ENCODE results near the gene GNB2.
"Not testable (repeated sequence)": the region's sequence is repeated elsewhere in the genome, so short reads cannot be mapped to it uniquely, and the experiment has no call there.

Gene GNB2

DNA sequence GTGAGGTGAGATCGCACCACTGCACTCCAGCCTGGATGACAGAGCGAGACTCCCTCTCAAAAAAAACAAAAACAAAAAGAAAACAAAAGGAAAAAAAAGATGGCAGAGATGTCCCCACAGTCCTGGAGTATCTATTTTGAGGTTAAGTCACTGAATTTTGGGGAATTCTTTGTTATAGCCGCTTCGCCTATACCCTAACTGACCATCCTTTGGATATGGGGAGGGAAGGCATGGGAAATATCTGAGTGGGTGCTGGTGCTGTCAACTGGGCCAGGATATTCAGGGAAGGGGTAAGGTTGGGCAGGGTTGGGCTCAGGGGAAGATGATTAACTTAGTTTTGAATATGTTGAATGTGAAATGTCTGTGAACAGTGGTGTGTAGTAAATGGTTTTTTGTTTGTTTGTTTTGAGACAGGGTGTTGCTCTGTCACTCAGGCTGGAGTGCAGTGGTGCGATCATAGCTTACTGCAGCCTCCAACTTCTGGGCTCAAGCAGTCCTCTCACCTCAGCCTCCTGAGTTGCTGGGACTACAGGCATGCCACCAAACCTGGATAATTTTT is 8.3 kb upstream of the GNB2 start:
- no peak for DNase-seq

DNA sequence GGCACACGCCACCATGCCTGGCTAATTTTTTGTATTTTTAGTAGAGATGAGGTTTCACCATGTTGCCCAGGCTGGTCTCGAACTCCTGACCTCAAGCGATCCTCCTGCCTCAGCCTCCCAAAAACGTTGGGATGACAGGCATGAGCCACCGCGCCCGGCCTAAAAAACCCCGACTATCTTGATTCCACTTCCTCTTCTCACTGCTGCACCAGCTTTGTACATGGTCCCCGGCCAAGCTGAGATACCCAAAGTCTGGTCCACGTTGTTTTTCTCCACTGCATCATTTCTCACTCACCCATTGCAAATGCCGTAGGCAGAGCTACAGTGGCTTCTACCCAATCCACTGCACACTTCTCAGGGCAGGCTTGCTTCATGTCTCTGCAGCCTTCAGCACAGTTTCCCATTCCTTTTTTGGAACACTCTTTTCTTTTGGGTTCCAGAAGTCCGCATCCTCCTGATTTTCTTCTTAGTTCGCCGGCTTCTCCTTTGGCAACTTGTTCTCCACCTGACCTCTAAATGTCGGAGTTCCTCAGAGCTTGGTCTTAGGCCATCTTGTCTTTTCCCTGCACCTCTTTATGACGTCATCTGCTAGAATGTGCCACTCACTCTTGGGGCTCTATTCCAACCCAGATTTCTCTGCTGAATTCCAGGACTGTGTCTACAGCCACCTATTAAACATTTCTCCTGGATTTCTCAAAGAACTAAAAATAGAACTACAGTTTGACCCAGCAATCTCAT is 6.0 kb upstream of the GNB2 start:
- DNase-seq, result no peak

DNA sequence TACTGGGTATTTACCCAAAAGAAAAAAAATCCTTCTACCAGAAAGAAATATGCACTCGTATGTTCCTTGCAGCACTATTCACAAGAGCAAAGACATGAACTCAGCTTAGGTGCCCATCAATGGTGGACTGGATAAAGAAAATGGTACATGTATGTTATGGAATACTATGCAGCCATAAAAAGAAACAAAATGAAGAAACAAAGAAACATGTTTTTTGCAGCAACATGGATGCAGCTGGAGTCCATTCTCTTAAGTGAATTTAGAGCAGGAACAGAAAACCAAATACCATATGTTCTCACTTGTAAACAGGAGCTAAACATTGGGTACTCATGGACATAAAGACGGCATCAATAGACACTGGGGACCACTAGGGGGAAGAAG is 5.5 kb upstream of the GNB2 start:
- DNase-seq, result no peak

DNA sequence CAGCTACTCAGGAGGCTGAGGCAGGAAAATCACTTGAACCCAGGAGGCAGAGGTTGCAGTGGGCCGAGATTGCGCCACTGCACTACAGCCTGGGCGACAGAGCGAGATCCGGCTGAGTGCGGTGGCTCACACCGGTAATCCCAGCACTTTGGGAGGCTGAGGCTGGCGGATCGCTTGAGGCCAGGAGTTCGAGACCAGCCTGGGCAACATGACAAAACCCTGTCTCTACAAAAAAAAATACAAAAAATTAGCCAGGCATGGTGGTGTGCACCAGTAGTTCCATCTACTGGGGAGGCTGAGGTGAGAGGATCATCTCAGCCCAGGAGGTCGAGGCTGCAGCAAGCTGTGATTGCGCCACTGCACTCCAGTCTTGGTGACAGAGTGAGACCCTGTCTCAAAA is 4.4 kb upstream of the GNB2 start:
- DNase-seq, result not testable (repeated sequence)

DNA sequence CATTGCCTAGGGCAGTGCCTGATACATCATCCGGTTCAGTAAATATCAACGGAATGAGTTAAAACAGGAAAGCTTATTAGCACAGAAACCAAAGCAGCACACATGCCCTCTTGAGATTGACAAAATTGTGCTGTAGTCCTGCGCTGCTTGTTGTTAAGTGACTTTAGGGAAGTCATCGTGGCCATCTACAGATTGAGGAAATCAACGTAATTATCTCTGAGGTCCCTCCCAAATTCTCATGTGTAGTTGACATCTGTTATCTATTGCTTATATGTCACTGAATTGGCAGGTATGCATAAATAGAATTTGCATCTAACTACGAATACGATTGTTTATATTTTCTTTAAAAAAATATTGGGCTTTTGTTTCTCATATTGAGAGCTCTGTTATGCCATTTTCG is 3.5 kb upstream of the GNB2 start:
- no peak for DNase-seq

DNA sequence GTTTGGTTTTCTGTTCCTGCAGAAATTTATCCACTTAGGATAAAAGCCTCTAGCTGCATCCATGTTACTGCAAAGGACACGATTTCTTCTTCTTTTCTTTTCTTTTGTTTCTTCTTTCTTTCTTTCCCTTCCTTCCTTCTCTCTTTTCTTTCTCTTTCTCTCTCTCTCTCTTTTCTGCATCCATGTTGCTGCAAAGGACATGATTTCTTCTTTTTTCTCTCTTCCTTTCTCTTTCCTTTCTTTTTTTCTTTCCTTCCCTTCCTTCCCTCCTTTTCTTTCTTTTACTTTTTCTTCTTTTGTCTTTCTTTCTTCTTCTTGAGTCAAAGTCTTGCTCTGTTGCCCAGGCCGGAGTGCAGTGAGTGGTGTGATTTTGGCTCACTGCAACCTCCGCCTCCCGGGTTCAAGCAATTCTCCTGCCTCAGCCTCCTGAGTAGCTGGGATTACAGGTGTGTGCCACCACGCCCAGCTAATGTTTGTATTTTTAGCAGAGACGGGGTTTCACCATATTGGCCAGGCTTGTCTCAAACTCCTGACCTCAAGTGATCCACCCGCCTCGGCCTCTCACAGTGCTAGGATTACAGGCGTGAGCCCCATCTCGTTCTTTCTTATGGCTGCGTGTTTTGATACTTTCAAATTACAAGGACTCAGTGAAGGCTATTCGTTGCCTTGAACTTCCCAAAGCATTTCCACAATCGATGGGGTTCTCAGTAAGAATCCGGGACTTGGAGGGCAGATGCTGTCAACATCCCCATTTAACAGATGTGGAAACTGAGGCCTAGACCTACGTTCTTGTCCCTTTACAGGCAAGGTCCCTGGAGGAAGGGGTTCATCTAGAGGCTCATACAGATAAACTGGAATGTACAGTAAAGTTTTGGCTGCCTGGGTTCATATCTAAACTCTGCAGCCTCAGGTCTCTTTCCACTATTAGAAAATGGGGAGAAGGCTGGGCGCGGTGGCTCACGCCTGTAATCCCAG is 1.9 kb upstream of the GNB2 start:
- no peak for DNase-seq

DNA sequence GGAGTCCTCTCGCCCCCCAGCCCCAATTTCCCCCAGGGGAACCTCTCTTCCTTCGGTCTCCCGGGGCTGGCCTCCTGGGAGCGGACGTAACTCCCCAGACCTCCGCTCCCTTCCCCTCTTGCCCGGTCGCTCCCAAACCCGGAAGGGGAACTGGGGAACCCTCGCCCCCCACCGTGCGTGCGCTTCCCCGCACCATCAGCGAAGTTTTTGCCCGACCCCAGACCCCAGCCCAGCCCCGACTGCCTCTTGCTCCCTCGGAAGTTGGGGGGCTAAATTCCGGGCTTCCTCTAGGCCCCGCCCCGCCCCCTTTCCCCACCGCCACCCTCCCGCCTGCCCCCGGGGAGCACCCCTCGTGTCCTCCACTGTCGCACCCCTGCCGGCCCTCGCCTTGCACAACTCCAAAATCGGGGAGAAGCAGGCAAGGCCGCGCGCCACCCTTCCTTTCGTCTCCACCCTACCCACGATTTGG is 436 bp downstream of the GNB2 start:
- no peak for DNase-seq

DNA sequence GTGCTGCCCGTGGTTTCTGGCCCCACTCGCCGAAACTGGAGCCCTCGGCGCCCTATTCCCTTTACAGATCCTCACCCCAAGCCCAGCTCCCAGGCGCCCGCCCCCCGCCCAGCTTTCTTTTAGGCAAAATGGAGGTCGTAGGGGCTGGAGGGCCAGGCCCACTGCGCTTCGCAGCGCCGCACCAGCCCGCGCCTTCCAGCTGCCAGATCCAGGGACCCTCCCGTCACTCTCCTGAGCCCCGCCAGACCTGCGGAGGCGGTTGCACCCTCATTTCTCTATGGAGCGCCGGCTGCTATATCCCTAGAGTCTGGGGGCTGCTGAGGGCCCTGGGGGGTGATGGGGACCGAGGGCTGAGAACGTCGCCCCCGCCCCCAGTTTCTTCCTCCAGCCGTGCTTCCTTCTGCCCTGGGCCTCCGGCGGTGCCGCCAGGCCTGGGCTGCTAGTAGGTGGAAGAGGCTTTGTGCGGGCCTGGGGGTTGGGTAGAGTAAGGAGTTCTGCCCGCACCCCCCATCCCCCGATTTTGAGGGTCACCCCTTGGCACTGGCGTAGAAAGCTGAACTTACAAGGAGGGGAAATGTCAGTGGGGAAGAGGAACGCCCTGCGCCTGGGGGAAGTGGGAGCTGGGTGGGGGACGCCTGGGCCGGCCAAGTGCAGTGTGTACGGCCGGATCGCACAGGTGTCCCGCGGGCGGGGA is 1.0 kb downstream of the GNB2 start:
- no peak for DNase-seq

DNA sequence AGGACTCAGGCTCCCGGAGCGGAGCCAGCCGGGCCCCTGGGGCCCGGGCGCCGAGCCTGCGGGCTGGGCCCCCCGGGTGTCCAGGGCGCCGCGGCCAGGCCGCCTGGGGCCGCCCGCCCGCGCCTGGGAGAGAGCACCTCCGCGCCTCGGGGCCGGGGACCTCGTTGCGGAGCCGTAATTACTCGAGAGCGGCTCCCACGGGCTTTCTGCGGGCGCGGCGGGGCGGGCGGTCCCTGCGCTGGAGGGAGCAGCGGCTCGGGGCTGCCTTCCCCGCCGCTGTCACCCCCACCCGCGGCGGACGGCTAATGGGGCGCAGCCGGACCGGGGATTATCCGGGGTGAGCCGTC is 1.5 kb downstream of the GNB2 start:
- DNase-seq, result no peak

DNA sequence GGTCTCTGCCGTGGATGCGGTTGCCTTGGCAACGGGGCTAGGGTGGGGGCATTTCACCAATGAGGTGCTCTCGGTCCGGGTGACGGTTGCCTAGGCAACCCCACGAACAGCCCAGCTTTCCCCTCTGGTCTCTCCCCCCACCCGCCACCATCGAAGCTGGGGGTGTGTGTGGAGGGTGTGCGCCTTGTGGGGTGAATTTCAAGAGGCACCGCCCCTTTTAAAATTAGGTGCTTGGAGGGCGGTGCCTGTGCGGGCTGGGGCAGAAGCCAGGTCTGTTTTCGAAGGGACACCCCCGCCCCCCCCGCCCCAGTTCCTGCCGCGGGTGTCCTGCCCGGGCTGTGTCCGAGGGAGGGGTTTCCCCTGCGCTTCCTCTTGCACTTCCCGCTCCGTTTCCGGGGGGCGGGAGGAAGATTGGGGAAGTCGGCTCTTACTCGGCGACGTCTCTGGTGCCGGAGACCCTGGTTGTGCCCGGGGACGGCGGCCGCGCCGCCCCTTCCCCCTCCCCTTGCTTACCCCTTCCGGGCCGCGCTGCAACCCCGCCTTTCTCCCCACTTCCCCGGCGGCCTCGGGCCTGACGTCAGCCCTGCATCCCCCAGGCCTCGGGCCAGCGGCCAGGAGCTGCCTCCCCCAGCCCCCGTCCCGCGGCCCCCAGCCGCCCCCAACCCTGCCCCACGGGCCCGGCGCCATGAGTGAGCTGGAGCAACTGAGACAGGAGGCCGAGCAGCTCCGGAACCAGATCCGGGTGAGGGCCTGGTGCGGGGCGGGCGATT is 2.2 kb downstream of the GNB2 start:
- DNase-seq, result peak; percentile 8

DNA sequence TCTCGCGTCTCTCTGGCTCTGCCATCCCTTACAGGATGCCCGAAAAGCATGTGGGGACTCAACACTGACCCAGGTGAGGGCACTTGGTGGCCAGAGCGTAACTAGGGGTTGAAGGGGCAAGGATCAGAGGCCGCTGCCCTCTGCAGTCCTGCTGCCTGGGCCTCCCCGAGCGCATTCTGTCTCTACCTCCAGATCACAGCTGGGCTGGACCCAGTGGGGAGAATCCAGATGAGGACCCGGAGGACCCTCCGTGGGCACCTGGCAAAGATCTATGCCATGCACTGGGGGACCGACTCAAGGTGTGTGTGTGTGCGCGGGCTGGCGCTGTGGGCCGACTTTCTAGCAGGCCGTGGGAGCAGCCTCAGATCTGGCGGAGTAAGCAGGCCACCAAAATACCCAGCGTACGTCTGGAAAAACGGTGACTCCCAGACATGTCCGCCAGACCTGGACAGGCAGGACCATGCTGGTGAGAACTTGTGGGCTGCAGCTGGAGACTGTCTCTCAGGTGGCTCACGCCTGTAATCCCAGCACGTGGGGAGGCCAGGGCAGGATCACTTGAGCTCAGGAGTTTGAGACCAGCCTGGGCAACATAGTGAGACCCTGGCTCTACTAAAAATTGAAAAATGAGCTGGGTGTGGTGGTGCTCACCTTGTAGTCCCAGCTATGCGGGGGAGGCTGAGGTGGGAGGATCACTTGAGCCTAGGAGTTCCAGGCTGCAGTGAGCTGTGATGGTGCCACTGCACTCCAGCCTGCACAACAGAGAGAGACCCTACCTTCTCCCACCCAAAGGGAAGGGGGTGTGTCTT is 3.2 kb downstream of the GNB2 start:
- no peak for DNase-seq

DNA sequence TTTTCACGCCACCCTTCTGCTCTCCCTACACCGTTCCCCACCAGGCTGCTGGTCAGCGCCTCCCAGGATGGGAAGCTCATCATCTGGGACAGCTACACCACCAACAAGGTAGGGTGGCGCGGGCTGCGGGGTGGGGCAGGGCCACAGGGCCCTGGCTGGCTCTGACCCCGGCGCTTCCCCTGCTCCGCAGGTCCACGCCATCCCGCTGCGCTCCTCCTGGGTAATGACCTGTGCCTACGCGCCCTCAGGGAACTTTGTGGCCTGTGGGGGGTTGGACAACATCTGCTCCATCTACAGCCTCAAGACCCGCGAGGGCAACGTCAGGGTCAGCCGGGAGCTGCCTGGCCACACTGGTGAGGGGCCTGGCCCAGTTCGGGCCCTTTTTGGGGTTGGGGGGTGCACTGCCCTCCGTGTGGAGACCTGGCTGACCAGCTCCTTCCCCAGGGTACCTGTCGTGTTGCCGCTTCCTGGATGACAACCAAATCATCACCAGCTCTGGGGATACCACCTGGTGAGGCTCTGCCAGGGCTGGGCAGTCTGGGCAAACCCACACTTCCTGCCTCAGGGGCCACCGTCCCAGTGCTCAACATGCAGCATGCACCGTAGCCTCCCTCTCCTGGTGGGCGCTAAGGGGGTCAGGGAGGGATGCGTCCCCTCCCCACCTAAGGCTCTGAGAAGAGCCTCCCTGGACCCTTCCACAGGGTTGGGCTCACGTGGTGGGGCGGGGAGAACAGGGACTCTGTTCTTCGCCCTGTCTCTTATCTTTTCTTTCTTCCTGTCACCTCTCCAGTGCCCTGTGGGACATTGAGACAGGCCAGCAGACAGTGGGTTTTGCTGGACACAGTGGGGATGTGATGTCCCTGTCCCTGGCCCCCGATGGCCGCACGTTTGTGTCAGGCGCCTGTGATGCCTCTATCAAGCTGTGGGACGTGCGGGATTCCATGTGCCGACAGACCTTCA is 4.0 kb downstream of the GNB2 start:
- DNase-seq, result no peak

DNA sequence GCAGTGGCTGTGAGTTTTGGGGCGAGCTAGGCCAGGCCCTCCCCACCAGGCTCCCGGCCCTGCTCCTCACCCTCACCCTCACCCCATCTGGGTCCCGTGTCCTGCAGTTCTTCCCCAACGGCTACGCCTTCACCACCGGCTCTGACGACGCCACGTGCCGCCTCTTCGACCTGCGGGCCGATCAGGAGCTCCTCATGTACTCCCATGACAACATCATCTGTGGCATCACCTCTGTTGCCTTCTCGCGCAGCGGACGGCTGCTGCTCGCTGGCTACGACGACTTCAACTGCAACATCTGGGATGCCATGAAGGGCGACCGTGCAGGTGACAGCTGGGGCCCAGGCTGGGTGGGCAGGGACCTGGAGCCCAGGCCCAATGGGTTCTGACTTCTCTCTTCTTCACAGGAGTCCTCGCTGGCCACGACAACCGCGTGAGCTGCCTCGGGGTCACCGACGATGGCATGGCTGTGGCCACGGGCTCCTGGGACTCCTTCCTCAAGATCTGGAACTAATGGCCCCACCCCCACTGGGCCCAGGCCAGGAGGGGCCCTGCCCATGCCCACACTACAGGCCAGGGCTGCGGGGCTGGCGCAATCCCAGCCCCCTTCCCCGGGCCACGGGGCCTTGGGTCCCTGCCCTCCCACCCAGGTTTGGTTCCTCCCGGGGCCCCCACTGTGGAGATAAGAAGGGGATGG is 4.9 kb downstream of the GNB2 start:
- no peak for DNase-seq

DNA sequence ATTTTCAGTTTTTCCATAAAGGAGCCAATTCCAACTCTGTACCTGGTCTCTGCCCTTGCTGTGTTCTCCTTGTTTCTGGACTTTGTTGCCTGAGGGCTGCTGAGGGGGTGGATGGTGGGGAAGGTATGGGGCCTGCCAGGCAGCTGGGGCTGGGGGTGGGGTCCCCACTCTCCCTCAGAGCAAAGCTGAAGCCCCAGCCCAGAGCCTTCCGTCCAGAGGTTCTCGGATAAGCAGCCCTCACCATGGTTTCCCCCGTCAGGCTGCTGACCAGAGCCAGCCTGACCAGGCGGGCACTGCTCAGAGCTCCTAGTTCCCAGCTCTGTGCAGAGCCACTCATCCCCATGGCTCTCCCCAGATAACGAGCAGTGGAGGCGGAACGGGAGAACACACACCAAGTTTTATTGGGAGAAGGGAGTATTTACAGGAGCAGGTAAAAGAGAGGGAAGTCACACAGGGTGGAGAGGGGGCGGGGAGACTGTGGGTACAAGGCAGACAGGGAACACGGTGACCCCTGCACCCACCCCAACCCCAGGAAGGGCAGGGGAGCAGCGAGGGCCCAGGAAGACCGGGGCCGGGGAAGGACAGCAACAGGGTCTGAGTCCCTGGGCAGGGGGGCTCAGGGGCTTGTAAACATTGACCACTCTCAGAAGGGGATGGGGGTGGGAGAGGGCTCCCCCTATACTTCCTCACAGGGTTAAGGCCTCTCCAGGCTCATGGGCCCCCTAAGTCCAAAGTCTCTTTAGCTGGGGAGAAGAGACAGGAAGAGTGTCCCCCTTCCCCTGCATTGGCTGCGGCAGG is 5.8 kb downstream of the GNB2 start:
- no peak for DNase-seq

DNA sequence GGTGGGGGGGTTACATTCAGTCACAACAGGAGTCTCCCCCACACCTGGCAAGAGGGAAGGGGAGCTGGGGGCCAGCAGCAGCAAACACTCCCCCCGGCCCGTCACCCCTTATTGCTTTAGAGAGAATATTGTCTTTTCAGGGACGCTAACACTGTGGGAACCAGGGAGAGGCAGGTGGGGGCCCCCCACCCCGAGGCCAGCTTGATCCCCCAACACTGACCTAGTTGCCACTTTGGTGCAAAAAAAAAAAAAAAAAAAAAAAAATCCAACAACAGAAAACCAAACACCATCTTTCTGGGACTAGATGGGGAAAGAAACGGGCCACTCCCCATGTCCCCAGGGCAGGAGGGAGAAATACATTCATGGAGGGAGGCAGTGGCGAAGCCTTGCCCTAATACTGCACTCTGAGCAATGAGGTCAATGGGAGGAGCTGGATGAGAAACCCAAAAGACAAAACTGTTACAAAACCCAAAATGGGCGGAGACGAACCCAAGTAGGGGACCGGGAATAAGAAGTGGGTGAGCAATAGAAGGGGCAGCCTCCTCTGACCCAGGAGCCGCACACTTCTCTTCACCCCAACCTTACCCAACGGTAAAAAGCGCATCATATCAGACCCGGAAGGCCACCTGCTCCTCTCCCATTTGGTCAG is 6.5 kb downstream of the GNB2 start:
- no peak for DNase-seq

DNA sequence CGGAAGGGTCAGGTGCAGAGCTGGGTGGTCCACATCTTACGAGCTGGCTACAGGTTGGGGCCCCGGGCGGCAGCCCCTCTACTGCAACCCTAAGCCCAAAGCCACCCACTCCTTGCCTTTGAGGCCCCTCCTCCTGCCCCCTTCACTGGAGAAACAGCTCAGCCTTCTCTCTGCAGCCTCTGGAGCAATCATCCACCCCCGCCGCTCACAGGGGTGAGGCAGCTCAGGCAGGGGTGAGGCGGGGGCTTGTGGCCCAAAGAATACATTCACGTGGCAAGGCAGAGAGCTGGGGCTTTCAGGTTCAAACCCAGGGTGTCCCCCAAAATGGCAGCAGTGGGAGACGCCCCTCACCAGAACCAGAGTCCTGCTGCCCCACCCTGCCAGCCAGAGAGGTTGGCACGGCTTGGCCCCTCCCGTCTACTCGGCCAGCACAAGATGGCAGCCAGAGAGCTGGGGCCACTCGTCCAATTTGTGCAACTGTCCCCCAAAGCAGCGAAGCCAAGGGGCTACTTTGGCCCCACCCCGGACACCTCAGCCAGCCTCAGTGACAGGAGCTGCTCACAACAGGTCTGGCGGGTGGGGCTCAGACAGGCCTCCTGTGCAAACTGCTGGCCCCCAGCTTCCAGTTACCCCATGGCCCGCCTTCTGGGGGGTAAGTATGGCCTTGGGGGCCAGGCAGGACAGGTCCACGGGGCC is 7.2 kb downstream of the GNB2 start:
- no peak for DNase-seq

DNA sequence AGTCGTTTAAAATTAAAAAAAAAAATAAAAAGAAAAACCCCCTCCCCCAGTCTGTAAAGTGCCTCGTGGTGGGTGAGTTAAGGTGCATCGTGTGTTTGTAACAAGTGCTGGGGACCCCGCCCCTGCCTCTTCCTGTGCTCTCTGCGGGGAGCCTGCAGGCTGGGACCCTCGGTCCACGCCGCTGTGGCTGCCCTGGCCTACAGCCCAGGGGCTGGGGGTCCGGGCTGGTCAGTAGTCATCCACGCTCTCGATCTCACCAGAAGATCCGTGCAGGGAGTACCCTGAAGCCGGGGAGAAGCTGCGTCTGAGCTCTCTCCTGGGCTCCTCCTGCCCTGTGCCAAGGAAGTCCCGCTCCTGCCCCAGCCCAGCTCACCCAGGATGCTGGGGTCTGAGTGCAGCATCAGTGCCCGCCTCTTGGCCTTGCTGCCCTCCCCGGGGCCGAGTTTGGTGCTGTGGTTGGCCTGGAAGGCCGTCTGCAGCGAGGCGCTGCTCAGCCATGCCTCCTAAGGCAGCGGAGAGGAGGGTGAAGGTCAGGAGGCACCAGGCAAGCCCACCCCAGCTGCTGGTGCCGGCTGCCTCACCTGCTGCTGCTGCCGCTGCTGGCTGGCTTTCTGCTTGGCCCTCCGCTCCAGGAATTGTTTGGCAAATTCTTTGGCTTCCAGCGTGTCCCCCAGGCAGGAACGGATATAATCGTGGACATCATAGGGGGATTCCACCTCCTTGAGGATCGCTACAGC is 8.1 kb downstream of the GNB2 start:
- DNase-seq, result no peak

All from DMS79 treated with DMSO at 0.1 percent for 48 hours (cell line).